NCI-H748 (cell line): ENCODE measurements around the gene NDST1.

Experiments
- DNase-seq: peaks from one replicate; lab custom pipeline; 2025; ENCODE audit not compliant: unreplicated experiment; lab: John Stamatoyannopoulos, UW

The NDST1 gene

GRCh38 chr5:150540615-150541396, 32.9 kb downstream of the NDST1 start:
- DNase-seq: no peak

- DNase-seq: no peak
Observed at GRCh38 chr5:150541397-150541675, 33.4 kb downstream of the NDST1 start.

- DNase-seq: no peak
Observed at GRCh38 chr5:150541895-150542294, 34.0 kb downstream of the NDST1 start.

- DNase-seq: no peak
Observed at GRCh38 chr5:150542933-150543445, 35.1 kb downstream of the NDST1 start.

GRCh38 chr5:150544611-150545219, 36.8 kb downstream of the NDST1 start:
- peak; percentile 55 for DNase-seq

GRCh38 chr5:150545246-150545645, 37.3 kb downstream of the NDST1 start:
- DNase-seq: no peak

GRCh38 chr5:150548123-150548522, 40.2 kb downstream of the NDST1 start:
- DNase-seq: no peak

GRCh38 chr5:150549735-150550134, 41.8 kb downstream of the NDST1 start:
- DNase-seq: no peak

- no peak for DNase-seq
Observed at GRCh38 chr5:150550286-150550685, 42.4 kb downstream of the NDST1 start.

- no peak for DNase-seq
Observed at GRCh38 chr5:150551066-150551465, 43.1 kb downstream of the NDST1 start.

GRCh38 chr5:150553402-150553801, 45.5 kb downstream of the NDST1 start:
- DNase-seq: no peak

GRCh38 chr5:150553911-150554310, 46.0 kb downstream of the NDST1 start:
- no peak for DNase-seq

GRCh38 chr5:150554857-150555256, 46.9 kb downstream of the NDST1 start:
- DNase-seq: no peak

GRCh38 chr5:150556106-150556505, 48.2 kb downstream of the NDST1 start:
- no peak for DNase-seq

GRCh38 chr5:150556859-150557508, 49.1 kb downstream of the NDST1 start:
- no peak for DNase-seq

- DNase-seq: no peak
Observed at GRCh38 chr5:150557509-150557872, 49.6 kb downstream of the NDST1 start.

GRCh38 chr5:150558088-150558621, 50.2 kb downstream of the NDST1 start:
- no peak for DNase-seq

GRCh38 chr5:150559088-150559487, 51.2 kb downstream of the NDST1 start:
- no peak for DNase-seq

GRCh38 chr5:150559701-150560100, 51.8 kb downstream of the NDST1 start:
- no peak for DNase-seq

- DNase-seq: peak; percentile 74
Observed at GRCh38 chr5:150560401-150561191, 52.7 kb downstream of the NDST1 start.

GRCh38 chr5:150561192-150561512, 53.2 kb downstream of the NDST1 start:
- DNase-seq: no peak
